GM21526 (cell line): ENCODE results near the gene GAS2L3.
A peak's percentile ranks its signal among the peaks of the same experiment; 100 is the strongest.

Source experiments
- ATAC-seq: cut with Tn5 transposase; IDR thresholded peaks from one replicate; pipeline ENCODE4 v1.9.1; 2021; ENCODE audit warnings: moderate library complexity; ENCODE audit not compliant: unreplicated experiment, low FRiP score

The GAS2L3 gene

GRCh38 chr12:100656141-100656540 lies 82.7 kb downstream of the GAS2L3 start:
- no peak for ATAC-seq

DNA sequence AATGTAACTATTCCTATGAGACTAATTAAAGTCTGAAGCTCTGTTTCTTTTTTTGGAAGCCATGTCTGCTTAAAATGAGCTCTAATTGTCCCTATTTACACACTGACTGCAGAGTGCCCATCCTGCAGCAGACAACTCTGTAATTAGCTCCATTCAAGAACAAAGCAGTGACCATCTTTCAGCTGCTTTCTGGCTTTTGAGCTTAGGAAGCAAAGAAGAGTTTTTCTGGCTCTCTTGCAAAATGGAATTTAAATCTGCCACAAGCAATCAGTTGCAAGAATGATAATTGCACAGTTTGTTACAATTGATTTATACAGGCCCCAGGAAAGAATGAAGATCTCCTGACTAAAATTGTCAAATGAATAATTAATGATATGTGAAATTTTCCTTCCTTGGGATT lies 83.4 kb downstream of the GAS2L3 start:
- no peak for ATAC-seq

GRCh38 chr12:100661300-100661951 lies 87.9 kb downstream of the GAS2L3 start:
- ATAC-seq = no peak

DNA sequence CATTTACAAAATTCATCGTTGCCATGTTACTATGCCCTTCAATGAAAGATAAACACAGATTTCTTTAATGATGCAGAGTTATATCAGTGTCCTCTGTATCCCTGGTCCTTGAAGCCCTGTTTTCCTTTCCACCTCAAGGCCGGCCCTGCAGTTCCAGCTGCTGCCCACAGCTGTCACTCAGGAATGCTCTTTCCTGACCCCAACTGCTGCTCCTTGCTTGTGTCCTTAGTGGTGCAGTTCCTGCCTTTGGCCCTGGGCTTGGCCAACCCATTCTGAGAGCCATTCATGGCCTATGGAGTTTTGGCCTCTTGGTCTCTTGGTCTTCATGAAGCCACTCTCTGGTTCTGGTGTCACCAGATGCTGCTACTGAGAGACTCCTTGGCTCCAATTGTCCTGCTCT lies 93.1 kb downstream of the GAS2L3 start:
- no peak for ATAC-seq

- ATAC-seq = peak; percentile 81
Measured at GRCh38 chr12:100668945-100669536, 95.6 kb downstream of the GAS2L3 start.

DNA sequence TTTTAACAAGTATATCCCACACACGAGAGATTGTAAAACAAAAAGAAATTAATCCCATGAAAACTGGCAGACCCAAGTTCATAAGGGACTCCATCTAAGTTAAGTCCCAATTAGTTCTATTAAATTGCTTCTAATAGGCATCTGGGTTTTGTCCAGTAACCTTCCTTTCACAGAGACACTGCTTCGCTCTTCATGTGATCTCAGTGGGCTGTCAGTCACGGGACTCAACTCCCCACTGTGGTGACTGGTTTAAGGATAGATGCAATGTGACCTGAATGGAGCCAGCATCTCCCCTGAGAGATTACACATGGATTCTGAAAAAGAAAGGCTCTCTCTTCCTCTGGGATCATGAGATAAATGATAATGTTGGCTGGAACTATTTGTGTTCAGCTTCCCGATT lies 96.4 kb downstream of the GAS2L3 start:
- ATAC-seq = no peak

- ATAC-seq = no peak
Measured at GRCh38 chr12:100671396-100672074, 98.1 kb downstream of the GAS2L3 start.

GRCh38 chr12:100672075-100672592 lies 98.7 kb downstream of the GAS2L3 start:
- peak; percentile 85 for ATAC-seq

DNA sequence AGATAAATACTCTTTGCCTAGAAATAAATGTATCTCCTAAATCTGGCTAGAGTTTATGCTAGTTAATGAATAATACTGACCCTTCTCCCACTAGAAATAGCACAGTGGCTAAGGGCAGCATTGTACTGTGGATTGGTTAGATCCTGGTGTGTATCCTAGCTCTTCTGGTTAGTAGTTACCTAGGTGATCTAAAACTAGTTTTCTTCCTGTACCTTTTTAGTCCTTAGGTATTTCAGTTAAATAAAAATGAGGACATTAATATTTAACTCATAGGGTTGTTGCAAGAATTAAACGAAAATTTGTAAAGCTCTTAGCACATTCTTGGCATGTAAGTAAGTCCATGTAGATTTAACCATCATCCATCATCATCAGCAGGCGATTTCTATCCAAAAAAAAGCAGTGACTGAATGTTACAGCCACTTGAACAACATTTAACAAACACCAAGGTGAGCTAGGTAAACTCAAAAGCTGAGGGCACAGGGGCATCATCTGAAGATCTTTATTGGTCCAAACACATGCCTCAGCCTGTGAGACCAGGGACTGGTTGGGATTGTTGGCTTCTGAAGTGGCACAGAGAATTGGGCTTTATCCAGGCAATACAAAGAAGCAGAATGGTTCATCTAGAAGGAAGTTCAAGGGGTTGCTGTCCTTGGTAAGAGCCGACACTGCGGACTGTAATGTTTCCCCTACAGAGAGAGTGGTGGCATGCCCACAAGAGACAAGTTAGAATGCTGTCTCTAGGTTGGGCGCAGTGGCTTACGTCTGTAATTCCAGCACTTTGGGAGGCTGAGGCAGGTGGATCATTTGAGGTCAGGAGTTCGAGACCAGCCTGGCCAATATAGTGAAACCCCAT lies 100.8 kb downstream of the GAS2L3 start:
- ATAC-seq = no peak
